GM12878 (cell line): ENCODE measurements around the gene DIP2B. TPM values are rescaled to one million over a fixed set of nuclear protein-coding genes. Genes with fewer than 3 reads are reported as not detected.

Experiments
- ATAC-seq: fragments of 200-7000 bp; cut with Tn5 transposase; 3 replicates; pipeline ENCODE4 v1.9.1; 2020; ENCODE audit warnings: mild to moderate bottlenecking, moderate library complexity
- BruUV-seq: library from RNA; stranded (reverse); fragments of 400-500 nt; replicated peaks from 2 replicates; lab custom pipeline; 2021; lab: Mats Ljungman, UMichigan
- CTCF ChIA-PET: fragments of 300-600 bp; sonication (Branson Sonifier 250); formaldehyde crosslinking; extraction: SDS; loops from one replicate; lab custom pipeline; 2021; ENCODE audit warnings: inconsistent platforms; lab: Yijun Ruan, JAX
- POLR2A ChIA-PET: fragments of 350-600 bp; formaldehyde crosslinking; extraction: SDS; loops from one replicate; lab custom pipeline; 2021; ENCODE audit warnings: inconsistent platforms; lab: Charles Lee
- RAD21 ChIA-PET: fragments of 300-600 bp; sonication (Branson Sonifier 250); formaldehyde crosslinking; loops from one replicate; lab custom pipeline; 2023; ENCODE audit warnings: antibody characterized with exemption; ENCODE audit not compliant: unreplicated experiment; lab: Charles Lee
- SMC1A ChIA-PET: fragments of 300-600 bp; sonication (Branson Sonifier 250); formaldehyde crosslinking; loops from one replicate; lab custom pipeline; 2023; ENCODE audit not compliant: unreplicated experiment, uncharacterized antibody; lab: Charles Lee
- DNase-seq: peaks from one replicate; pipeline ENCODE4 v3.0.0-alpha.2; 2011; ENCODE audit warnings: low read depth, low spot score
- FAIRE-seq: peaks from 3 replicates; lab custom pipeline; 2011; peaks lifted over from hg19 to GRCh38; lab: Jason Lieb, UNC
- H2AFZ ChIP-seq: 2 replicates; pipeline ENCODE4 v1.6.0; 2011; ENCODE audit warnings: low read depth, low read length, control low read depth; ENCODE audit not compliant: control insufficient read depth
- H3K27ac ChIP-seq: 2 replicates; pipeline ENCODE4 v1.5.1; 2011; ENCODE audit warnings: control low read depth; ENCODE audit not compliant: control insufficient read depth, insufficient read depth
- H3K27me3 ChIP-seq, 2 experiments: replicated peaks in 1 of 2; 2 replicates each; pipeline versions ENCODE4 v1.6.0 to v1.6.1; 2011; ENCODE audit warnings: low read length in 1 of 2; ENCODE audit not compliant: control insufficient read depth in 2 of 2, insufficient read depth in 2 of 2
- H3K36me3 ChIP-seq, 2 experiments: 2 replicates each; pipeline ENCODE4 v1.5.1; 2011; ENCODE audit warnings: low read length in 1 of 2; ENCODE audit not compliant: control insufficient read depth in 2 of 2, insufficient read depth in 2 of 2
- H3K4me1 ChIP-seq: 2 replicates; pipeline ENCODE4 v1.6.1; 2011; ENCODE audit warnings: mild to moderate bottlenecking, low read length, moderate library complexity, mixed read lengths; ENCODE audit not compliant: control insufficient read depth, insufficient read depth
- H3K4me2 ChIP-seq: 2 replicates; pipeline ENCODE4 v1.6.0; 2011; ENCODE audit warnings: control low read depth; ENCODE audit not compliant: control insufficient read depth, insufficient read depth
- H3K4me3 ChIP-seq: fragments of 200-600 bp; sonication (generic); 2 replicates; pipeline ENCODE4 v1.5.1; 2016
- H3K79me2 ChIP-seq: 2 replicates; pipeline ENCODE4 v1.6.0; 2011; ENCODE audit warnings: low read length; ENCODE audit not compliant: control insufficient read depth, insufficient read depth
- H3K9ac ChIP-seq: 2 replicates; pipeline ENCODE4 v1.8.0; 2011; ENCODE audit warnings: low read length, control low read depth, mixed read lengths; ENCODE audit not compliant: control insufficient read depth, insufficient read depth
- H3K9me3 ChIP-seq: replicated peaks from 3 replicates; pipeline ENCODE4 v1.5.1; 2011; ENCODE audit warnings: mild to moderate bottlenecking, low read length; ENCODE audit not compliant: control insufficient read depth, insufficient read depth
- H4K20me1 ChIP-seq: 2 replicates; pipeline ENCODE4 v1.6.0; 2011; ENCODE audit not compliant: control insufficient read depth, insufficient read depth
- BCLAF1 ChIP-seq: fragments of 450-650 bp; IDR thresholded peaks from 2 replicates; pipeline ENCODE4 v1.6.1; 2017; ENCODE audit warnings: antibody characterized with exemption, mild to moderate bottlenecking, moderate library complexity
- CBX5 ChIP-seq: sonication (generic); IDR thresholded peaks from 2 replicates; pipeline ENCODE4 v1.6.1; 2016; ENCODE audit warnings: low read depth, moderate library complexity, mild to moderate bottlenecking, inconsistent platforms
- ELK1 ChIP-seq: IDR thresholded peaks from 2 replicates; pipeline ENCODE4 v1.6.1; 2012; ENCODE audit warnings: low read depth, low read length, improper control_type of control experiment
- EZH2 ChIP-seq: IDR thresholded peaks from 2 replicates; pipeline ENCODE4 v1.6.1; 2012; ENCODE audit warnings: low read depth, mild to moderate bottlenecking, control low read depth, inconsistent platforms, low read length, borderline replicate concordance; ENCODE audit not compliant: control insufficient read depth
- MEF2B ChIP-seq: fragments of 450-650 bp; IDR thresholded peaks from 2 replicates; pipeline ENCODE4 v1.6.1; 2018; ENCODE audit warnings: mild to moderate bottlenecking, moderate library complexity; ENCODE audit not compliant: partially characterized antibody, poor library complexity, severe bottlenecking
- MTA2 ChIP-seq: fragments of 450-650 bp; IDR thresholded peaks from 2 replicates; pipeline ENCODE4 v1.6.1; 2016; ENCODE audit warnings: low read depth, mild to moderate bottlenecking, moderate library complexity
- PBX3 ChIP-seq: IDR thresholded peaks from 2 replicates; pipeline ENCODE4 v1.6.1; 2011; ENCODE audit warnings: mild to moderate bottlenecking, low read depth, low read length, moderate library complexity; ENCODE audit not compliant: insufficient replicate concordance
- POLR2A ChIP-seq: IDR thresholded peaks from 2 replicates; pipeline ENCODE4 v1.6.1; 2011; ENCODE audit warnings: low read depth, mild to moderate bottlenecking, low read length
- RBBP5 ChIP-seq: fragments of 200-600 bp; sonication (generic); conservative IDR thresholded peaks from 2 replicates; pipeline ENCODE4 v1.6.1; 2016
- SREBF1 ChIP-seq: IDR thresholded peaks from 2 replicates; pipeline ENCODE4 v1.6.1; 2012; ENCODE audit warnings: mild to moderate bottlenecking, low read length
- TARDBP ChIP-seq: IDR thresholded peaks from 2 replicates; pipeline ENCODE4 v1.6.1; 2016; ENCODE audit warnings: borderline replicate concordance
- ZBTB4 ChIP-seq: fragments of 450-650 bp; formaldehyde crosslinking; IDR thresholded peaks from 2 replicates; pipeline ENCODE4 v1.4.0; 2022; ENCODE audit warnings: mild to moderate bottlenecking, moderate library complexity
- WGBS: methylation state at CpG from one replicate; pipeline ENCODE4 v1.1.6; 2016; ENCODE audit warnings: low lambda C conversion rate; ENCODE audit not compliant: insufficient replicate concordance, insufficient coverage; ENCODE audit errors: missing lambda C conversion rate; 5-methylcytosine and 5-hydroxymethylcytosine counted together
- in situ Hi-C: fragments of 300-500 bp; cut with MboI; formaldehyde crosslinking; loops from 9 replicates; pipeline ENCODE4 v1.14.3; 2018; ENCODE audit warnings: mixed read lengths
- intact Hi-C: fragments of 100-400 bp; cut with micrococcal nuclease; formaldehyde crosslinking; loops from one replicate; pipeline ENCODE4 v1.14.2; 2022; ENCODE audit not compliant: unreplicated experiment
- polyA plus RNA-seq, 11 experiments: library from polyadenylated mRNA; depleted of rRNA in 4 of 11; unstranded in 6 of 11; stranded (reverse) in 5 of 11; fragments of >200 nt; fragmentation: Nextera tagmentation in 4 of 11; fragmentation: Illumina TruSeq in 1 of 11; extraction: Ambion mirVana in 4 of 11; extraction: Trizol in 1 of 11; gene quantifications; 1 replicate in 1 of 11; 2 replicates in 10 of 11; pipeline versions ENCODE4 v1.2.1 to v1.2.3, GENCODE V29; 2011 to 2016; ENCODE audit warnings: inconsistent platforms in 2 of 11, missing spikeins in 2 of 11, low read depth in 1 of 11
- total RNA-seq, 4 experiments: library from RNA; depleted of rRNA in 3 of 4; stranded (reverse); fragments of >200 nt in 3 of 4; fragmentation: Illumina TruSeq in 1 of 4; extraction: Trizol in 1 of 4; gene quantifications; 2 replicates each; pipeline versions ENCODE4 v1.2.1 to v1.2.3, GENCODE V29; 2013 to 2021
- TF ChIP-seq, protein P1 (sequence below): IDR thresholded peaks from 2 replicates; pipeline ENCODE4 v1.6.1; 2011; ENCODE audit warnings: low read depth, low read length, improper control_type of control experiment, borderline replicate concordance

DIP2B gene
- total and polyA plus RNA-seq, 10 of the 15 experiments (the other 5 are each of a cell fraction or from before 2014, with no cell fraction given), result 4.5 to 30.0 (median 18.6) TPM

- TF ChIP-seq, protein P1, sequence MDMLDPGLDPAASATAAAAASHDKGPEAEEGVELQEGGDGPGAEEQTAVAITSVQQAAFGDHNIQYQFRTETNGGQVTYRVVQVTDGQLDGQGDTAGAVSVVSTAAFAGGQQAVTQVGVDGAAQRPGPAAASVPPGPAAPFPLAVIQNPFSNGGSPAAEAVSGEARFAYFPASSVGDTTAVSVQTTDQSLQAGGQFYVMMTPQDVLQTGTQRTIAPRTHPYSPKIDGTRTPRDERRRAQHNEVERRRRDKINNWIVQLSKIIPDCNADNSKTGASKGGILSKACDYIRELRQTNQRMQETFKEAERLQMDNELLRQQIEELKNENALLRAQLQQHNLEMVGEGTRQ, result no peak
Observed at GRCh38 chr12:50523772-50524171, 19.0 kb downstream of the DIP2B start (continued).

DNA sequence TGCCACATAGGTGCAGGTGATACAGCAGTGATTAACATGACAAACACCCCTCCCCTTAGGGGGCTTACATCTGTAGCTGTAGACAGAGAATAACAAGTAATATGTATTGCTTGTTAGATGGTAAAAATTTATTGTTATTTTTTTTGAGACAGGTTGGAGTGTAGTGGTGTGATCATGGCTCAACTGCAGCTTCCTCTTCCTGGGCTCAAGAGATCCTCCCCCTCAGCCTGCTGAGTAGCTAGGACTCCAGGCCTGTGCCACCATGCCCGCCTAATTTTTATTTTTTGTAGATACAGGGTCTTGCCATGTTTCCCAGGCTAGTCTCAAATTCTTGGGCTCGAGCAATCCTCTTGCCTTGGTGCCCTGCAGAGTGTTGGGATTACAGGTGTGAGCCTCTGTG lies 19.8 kb downstream of the DIP2B start:
- FAIRE-seq, result no peak
- Histone ChIP-seq H3K4me1 (peaks cover 36% of the 10 kb centered on the region), H2AFZ (no peak overlapping the region), H3K4me3 (no peak overlapping the region), H3K36me3 (no peaks in the 10 kb centered on the region; a peak in 1 of 4 replicates), H3K27me3 (no peaks in the 10 kb centered on the region), H3K79me2 (peaks cover 67% of the 10 kb centered on the region), H3K4me2 (no peak overlapping the region), H3K9me3 (no peaks in the 10 kb centered on the region; the same call in 2 of the 3 replicates), H4K20me1 (no peaks in the 10 kb centered on the region), H3K27ac (no peak overlapping the region), H3K9ac (no peak overlapping the region)
- SMC1A ChIA-PET, result interaction anchor here (0.9 to 1.6 kb wide), 5 partner anchors 9 to 113 kb away, joined by 3 to 17 read pairs (median 5); no protein-coding TSS in a partner anchor
- CTCF ChIA-PET, result interaction anchor here (2.1 kb wide), 1 partner anchor 13 kb away, joined by 7 read pairs; no protein-coding TSS in a partner anchor
- intact Hi-C loops, result no loop called here
- RAD21 ChIA-PET, result interaction anchor here (3.8 kb wide), 1 partner anchor 16 kb away, joined by 21 read pairs; no protein-coding TSS in a partner anchor
- in situ Hi-C loops, result no loop called here
- 94% methylated on average over 2 of the region's 2 CpGs for WGBS
- no peak for DNase-seq
- BruUV-seq, result TSS peak; percentile 1
- POLR2A ChIA-PET, result interaction anchor here (1.2 to 2.8 kb wide), 3 partner anchors 8 to 18 kb away, joined by 3 to 14 read pairs (median 6); no protein-coding TSS in a partner anchor
- ATAC-seq, result no peak
- TF ChIP-seq TARDBP (no peak), EZH2 (no peak), PBX3 (no peak), MTA2 (no peak), POLR2A (no peak), MEF2B (no peak), ZBTB4 (CRISPR knock-in tag) (no peak), RBBP5 (no peak), SREBF1 (no peak), BCLAF1 (no peak), CBX5 (no peak), ELK1 (no peak)
